Activated naive CD4-positive, alpha-beta T cell (primary cell): ENCODE data around the gene STRN4.

Source experiments
- DNase-seq, 4 experiments: peaks; one replicate each; lab custom pipeline; 2025; lab: John Stamatoyannopoulos, UW

The STRN4 gene

DNA sequence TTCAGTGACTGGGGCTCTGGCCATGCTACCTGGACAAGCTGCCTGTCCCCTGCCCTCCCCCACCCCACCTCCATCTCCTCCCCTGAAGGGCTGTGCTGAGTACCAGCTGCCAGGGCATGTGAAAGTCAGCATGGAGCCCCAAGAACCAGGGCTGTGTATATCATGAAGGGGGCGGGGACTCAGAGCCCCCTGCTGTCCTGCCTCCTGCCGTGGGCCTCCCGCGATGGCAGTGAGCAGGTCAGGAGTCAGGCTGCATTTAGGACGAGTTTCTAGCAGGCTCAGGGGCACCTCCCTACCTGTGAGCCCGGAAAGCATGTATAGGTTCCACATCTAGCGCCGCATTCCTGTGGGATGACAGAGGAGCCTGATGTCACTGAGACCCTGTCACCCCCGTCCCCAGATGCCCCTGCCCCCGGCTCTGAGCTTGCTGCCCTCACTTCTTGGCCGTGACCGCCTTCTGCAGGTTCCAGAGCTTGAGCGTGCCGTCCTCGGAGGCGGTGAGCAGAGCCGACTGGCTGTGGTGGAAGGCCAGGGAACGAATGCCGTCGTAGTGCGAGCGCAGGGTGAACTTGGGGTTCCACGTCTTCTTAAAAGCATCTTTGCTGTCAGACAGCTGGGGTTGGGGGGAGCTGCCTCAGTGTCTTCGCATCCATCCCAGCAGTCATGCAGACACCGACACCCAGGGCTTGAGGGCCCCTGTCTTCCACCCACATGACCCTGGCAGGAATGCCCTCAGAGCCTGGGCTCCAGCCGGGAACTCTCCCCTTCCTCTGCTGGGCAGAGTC lies 21.0 kb downstream of the STRN4 start:
- no peak for DNase-seq

DNA sequence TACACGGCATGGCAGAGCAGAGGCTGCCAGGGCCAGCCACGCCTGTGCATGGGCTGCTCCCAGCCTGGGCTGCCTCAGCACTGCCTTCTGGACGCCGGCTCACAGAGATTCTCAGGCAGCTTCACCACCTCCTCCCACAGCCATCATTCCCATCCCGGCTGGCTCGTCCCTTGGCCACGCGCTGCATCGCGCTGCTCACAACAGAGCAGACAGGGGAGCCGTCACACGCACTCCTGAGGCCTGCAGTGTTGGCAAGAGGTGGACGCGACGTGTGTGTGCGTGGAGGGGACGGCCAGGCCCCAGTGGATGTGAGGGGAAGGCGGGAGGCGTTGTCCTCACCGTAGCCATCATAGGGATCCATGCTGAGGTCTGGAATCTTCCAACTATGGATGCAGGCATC lies 21.8 kb downstream of the STRN4 start:
- DNase-seq: no peak

GRCh38 chr19:46723471-46723870 lies 22.8 kb downstream of the STRN4 start:
- DNase-seq: no peak

DNA sequence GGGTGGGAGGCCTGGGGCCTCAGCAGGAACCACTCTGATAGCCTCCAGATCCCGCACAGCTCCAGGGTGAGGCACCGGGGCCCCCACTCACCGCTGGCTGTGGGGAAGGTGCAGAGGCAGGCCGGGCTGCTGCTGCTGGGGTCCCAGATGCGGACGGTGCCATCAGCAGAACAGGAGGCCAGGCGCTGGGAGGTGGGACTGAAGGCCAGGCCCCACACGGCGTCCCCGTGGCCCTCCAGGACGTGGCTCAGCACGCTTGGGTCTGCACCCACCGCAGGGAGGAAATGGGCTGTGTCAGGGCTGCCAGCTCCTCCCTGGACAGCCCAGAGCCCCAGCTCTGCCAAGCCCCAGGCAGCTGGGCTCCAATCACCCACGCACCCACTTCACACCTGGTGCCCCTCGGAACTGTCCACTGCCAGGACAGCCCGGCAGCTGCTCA lies 23.2 kb downstream of the STRN4 start:
- DNase-seq: no peak

- DNase-seq: no peak
Observed at GRCh38 chr19:46722421-46723022, 23.7 kb downstream of the STRN4 start.

DNA sequence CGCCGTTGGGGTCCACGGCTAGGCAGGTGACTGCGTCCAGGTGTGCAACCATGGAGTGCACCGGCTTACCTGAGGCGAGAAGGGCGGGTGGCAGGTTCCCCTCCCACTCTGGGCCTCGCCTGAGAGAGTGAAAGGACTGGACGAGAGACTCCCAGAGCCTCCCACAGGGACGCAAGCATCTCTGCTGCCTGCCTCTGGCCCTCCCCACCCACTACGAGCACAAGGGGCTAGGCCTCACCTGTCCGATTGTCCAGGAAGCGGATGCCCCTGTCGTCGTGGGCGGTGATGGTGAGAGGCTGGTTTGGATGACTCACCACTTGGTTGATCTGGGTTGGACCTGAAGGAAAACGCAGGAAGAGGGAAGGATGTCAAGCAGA lies 24.3 kb downstream of the STRN4 start:
- no peak for DNase-seq

DNA sequence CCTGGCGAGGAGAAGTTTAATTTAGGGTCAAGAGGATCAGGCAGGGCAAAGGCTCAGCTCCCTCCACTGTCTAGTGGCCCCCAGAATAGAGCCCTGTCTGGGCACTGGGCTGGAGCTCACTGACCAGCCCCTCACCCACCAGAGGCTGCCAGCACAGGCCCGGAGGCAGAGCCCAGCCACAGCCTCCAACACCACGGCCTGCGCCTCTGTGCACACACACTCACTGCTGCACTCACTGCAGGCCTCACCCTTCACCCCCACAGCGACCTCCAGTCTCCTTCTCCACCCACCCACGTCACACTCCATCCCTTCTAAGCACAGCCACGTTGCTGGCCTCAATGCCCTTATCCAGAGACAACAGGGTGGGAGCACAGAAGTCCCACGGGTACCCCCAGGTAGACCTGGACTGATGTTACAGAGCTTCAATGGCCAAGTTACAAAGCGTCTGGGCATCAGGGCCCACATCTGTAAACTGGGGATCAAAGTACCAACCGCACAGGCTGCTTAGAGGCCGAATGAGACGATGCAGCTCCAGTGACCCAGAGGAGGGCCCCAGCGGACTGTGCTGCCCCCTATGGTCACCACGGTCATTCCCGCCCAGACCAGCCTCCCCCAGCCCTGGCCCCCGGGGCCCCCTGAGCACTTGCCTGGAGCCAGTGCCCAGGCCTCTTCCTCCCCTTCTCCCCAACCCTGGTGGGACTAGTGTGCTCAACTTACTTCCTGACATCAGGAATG lies 24.8 kb downstream of the STRN4 start:
- no peak for DNase-seq

GRCh38 chr19:46720503-46721239 lies 25.6 kb downstream of the STRN4 start:
- no peak for DNase-seq

GRCh38 chr19:46719629-46720502 lies 26.4 kb downstream of the STRN4 start:
- DNase-seq: no peak

GRCh38 chr19:46718934-46719622 lies 27.2 kb downstream of the STRN4 start:
- DNase-seq: no peak

DNA sequence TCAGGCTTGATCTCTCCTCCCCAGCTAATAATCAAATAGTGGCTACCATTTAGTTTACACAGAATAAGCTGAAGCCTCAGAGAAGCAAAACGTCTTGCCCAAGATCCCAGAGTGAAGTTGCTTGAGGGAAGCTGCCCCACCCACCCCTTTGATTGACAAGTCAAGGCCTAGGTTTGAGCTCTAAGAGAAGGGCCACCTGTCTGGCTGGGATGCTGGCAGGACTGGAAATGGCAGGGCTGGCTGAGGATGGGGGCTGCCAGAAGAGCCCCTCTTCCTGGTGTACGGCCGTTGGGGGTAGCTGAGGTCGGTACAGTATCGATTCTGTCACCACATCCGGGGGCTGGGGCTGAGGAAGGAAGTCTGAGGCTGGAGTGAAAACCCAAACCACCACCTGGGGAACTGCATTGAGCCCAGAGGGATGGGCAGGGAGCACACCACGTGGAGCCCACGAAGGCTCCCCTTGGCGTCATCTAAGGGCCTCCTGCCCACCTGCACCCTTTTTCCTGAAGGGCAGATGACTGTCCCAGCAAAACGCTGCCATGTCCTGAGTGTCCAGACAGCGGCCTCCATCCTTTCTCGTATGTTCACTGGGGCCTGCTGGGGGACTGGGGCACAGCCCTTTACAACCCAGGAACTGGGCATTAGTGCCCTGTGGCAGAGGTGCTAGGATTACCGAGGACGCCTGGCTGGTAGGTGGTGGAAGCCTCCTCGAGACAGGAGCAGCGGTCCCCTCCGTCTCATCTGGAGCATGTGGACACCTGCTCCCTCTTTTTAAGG lies 27.9 kb downstream of the STRN4 start:
- peak in 2 of 4 experiments; percentile 19 to 44 for DNase-seq

DNA sequence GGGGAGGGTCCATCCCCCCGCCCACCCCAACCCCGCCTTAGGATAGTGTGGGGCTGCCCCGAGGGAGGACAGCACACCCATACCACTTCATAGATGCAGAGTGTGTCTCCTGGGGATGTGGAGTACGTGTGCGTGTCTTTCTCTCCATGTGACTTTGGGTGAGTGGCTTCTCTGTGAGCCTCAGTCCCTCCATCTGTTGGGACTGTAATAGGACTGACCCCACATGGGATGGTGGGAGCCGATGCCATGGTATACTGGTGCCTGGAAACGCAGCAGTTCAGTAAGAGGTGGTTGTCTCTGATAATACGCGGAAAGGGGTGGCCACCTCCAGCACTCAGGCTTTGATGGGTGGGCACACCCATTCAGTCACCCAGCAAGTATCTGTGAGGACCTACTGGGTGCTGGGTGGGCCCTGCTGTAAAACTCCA lies 28.5 kb downstream of the STRN4 start:
- DNase-seq: peak in 1 of 4 experiments; percentile 33

- peak; percentile 61 to 87 (median 76) for DNase-seq
Observed at GRCh38 chr19:46717034-46717715, 29.1 kb downstream of the STRN4 start, which contains the start of gene PRKD2. PRKD2 (minus strand) TSS chr19:46717114; CDS start chr19:46716370, 744 bp downstream.

DNA sequence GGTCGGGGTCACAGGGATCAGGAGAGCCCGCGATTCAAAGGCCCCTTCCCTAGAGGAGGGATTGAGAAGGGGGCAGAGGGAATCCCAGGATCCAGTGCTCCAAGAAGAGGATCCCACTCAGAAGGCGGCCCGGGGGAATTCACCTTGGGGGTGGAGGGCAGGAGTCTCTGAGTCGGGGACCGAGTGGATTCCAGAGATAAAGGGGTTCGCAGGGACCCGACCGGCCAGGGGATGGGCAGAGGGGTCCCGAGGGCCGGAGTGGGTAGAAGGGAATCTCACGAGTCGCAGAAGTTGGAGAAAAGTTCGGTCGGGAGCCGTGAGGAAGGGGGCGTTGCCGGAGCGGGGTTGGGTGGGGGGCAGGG lies 29.6 kb downstream of the STRN4 start:
- DNase-seq: no peak

- DNase-seq: peak in 1 of 4 experiments; percentile 30
Observed at GRCh38 chr19:46715975-46716671, 30.1 kb downstream of the STRN4 start.

GRCh38 chr19:46715620-46715974 lies 30.7 kb downstream of the STRN4 start:
- peak in 1 of 4 experiments; percentile 30 for DNase-seq

DNA sequence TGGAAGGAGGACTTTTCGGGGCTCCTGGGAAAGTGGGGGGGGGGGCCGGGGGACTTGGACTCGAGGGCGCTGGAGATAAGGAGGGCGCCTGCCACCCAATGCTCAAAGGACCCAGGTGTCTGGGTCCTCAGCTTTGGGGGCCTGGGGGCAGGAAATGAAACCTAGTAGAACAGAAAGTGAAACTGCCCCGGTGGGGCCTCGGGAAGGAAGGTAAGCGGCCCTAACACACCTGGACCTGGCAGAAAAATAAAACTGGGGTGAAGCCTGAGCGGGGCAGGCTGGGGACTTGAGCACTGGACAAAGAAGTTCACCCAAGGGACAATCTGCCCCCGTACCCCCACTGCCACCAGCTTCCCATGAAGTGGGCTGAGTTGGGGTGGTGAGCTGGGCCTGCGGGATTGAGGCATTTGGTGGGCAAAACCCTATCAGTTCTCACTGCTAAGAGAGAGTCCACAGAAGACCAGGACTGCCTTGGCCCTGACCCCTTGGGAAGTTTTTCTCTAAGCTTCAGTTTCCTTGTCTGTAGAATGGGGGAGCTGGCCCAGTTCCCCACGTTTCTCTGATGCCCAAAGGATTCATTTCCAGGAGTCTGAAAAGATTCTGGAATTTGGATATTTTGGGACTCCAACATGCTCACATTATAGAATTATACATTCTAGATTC lies 31.7 kb downstream of the STRN4 start:
- peak in 2 of 4 experiments; percentile 78 to 81 for DNase-seq
